Lung (tissue), 12 donors: ENCODE results near the gene RGS10. TPM values are rescaled to one million over a fixed set of nuclear protein-coding genes. Genes with fewer than 3 reads are reported as not detected.

ENCODE experiments used
- ATAC-seq: fragments of 200-7000 bp; cut with Tn5 transposase; one replicate; pipeline ENCODE4 v1.9.1; 2020; ENCODE audit warnings: moderate number of reproducible peaks; ENCODE audit not compliant: insufficient read depth, low FRiP score
- DNase-seq, 3 donors: peaks; one replicate each; pipeline ENCODE4 v3.0.0-alpha.2; 2013 to 2017
- H3K27ac ChIP-seq, 2 donors: one replicate each; pipeline ENCODE4 v1.5.1; 2013; ENCODE audit warnings: mild to moderate bottlenecking in 2 of 2, moderate library complexity in 2 of 2, control low read depth in 1 of 2, inconsistent platforms in 1 of 2, low read depth in 1 of 2, low read length in 1 of 2
- H3K27me3 ChIP-seq, 3 donors: one replicate each; pipeline ENCODE4 v1.5.1; 2013; ENCODE audit warnings: low read length in 2 of 3; ENCODE audit not compliant: control insufficient read depth in 3 of 3, insufficient read depth in 3 of 3
- H3K36me3 ChIP-seq, 4 donors: one replicate each; pipeline ENCODE4 v1.5.1; 2013; ENCODE audit warnings: low read length in 4 of 4, mild to moderate bottlenecking in 1 of 4, moderate library complexity in 1 of 4; ENCODE audit not compliant: control insufficient read depth in 4 of 4, insufficient read depth in 4 of 4
- H3K4me1 ChIP-seq, 5 donors: one replicate each; pipeline ENCODE4 v1.5.1; 2013; ENCODE audit warnings: low read length in 5 of 5, mild to moderate bottlenecking in 2 of 5, moderate library complexity in 1 of 5; ENCODE audit not compliant: control insufficient read depth in 5 of 5, insufficient read depth in 5 of 5
- H3K4me3 ChIP-seq: one replicate; pipeline ENCODE4 v1.5.1; 2013; ENCODE audit warnings: mild to moderate bottlenecking, control low read depth, moderate library complexity
- H3K9ac ChIP-seq, 2 donors: one replicate each; pipeline ENCODE4 v1.5.1; 2013; ENCODE audit warnings: low read length in 2 of 2, control low read depth in 1 of 2; ENCODE audit not compliant: insufficient read depth in 1 of 2
- H3K9me3 ChIP-seq, 4 donors: one replicate each; pipeline ENCODE4 v1.5.1; 2013; ENCODE audit warnings: low read length in 3 of 4, mild to moderate bottlenecking in 1 of 4, moderate library complexity in 1 of 4; ENCODE audit not compliant: control insufficient read depth in 4 of 4, insufficient read depth in 3 of 4
- WGBS, 2 donors: extraction: QIAGEN DNeasy Blood & Tissue Kit; methylation state at CpG; one replicate each; pipeline ENCODE4 v1.1.7; 2013; 5-methylcytosine and 5-hydroxymethylcytosine counted together
- polyA plus RNA-seq, 2 donors: library from polyadenylated mRNA; stranded (reverse); fragments of 200-250 nt; gene quantifications; one replicate each; pipeline ENCODE4 v1.2.1, GENCODE V29; 2013
- total RNA-seq, 2 donors: library from RNA; depleted of rRNA in 1 of 2; stranded (reverse); fragments of >200 nt in 1 of 2; gene quantifications; one replicate each; pipeline ENCODE4 v1.2.1, GENCODE V29; 2014 to 2021
- TF ChIP-seq, protein P1 (sequence below): IDR thresholded peaks from 2 replicates; pipeline ENCODE4 v1.5.1; 2012; ENCODE audit warnings: mild to moderate bottlenecking; ENCODE audit errors: control extremely low read depth, extremely low read depth
- donor health status: control.
- donor health status: control.
- donor health status: Bipolar disorder and iron deficiency.
- donor health status: healthy.
- donor health status: DM: yes; HTN: yes; CAD: no.

The RGS10 gene
- total and polyA plus RNA-seq, 4 donors = 17.0 to 43.4 (median 29.8) TPM

DNA sequence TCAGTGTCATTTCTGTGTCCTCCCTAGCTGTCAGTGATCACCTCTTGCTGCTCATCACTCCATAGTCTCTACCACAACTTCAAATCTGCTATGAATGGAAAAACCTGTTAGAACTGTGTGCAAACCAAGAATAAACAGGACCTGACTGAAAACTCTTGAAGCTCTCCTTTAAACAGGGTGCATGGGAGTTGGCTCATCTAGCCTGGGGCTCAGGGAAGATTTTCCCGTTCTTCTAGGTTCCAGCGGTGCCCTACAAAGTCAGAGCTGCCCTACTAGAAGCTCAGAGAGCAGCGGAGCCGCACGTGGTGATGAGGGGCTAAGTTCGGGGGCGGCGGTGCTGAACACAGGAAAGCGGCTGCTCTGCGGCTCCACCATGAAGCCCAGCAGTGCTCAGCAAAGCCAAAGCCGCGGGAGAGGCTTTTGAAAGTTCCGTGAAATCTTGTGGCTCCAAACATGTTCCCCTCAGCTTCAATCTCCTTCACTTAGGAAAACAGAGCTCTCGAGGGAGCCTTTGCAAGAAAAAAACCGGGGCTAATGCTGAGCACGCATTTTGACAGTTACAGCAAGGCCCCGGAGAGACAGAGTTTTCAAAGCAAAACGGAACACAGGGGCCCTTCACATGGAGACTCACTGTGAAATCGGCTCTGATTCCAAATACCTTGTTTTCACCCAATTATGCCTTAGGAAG, 30.5 kb downstream of the RGS10 start:
- Histone ChIP-seq H3K27ac (no peak overlapping the region), H3K4me3 (no peak overlapping the region), H3K9me3 (peaks cover 0 to 1% (median 0%) of the 10 kb centered on the region in 4 donors), H3K27me3 (no peaks in the 10 kb centered on the region), H3K36me3 (peaks cover 0 to 1% (median 0%) of the 10 kb centered on the region in 4 donors), H3K4me1 (peaks cover 0 to 6% (median 0%) of the 10 kb centered on the region in 5 donors), H3K9ac (no peak overlapping the region)
- 81 to 88% methylated on average over 19 of the region's 19 CpGs for WGBS, 2 donors
- TF ChIP-seq, protein P1, sequence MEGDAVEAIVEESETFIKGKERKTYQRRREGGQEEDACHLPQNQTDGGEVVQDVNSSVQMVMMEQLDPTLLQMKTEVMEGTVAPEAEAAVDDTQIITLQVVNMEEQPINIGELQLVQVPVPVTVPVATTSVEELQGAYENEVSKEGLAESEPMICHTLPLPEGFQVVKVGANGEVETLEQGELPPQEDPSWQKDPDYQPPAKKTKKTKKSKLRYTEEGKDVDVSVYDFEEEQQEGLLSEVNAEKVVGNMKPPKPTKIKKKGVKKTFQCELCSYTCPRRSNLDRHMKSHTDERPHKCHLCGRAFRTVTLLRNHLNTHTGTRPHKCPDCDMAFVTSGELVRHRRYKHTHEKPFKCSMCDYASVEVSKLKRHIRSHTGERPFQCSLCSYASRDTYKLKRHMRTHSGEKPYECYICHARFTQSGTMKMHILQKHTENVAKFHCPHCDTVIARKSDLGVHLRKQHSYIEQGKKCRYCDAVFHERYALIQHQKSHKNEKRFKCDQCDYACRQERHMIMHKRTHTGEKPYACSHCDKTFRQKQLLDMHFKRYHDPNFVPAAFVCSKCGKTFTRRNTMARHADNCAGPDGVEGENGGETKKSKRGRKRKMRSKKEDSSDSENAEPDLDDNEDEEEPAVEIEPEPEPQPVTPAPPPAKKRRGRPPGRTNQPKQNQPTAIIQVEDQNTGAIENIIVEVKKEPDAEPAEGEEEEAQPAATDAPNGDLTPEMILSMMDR = no peak
- DNase-seq = no peak
- no peak for ATAC-seq

DNA sequence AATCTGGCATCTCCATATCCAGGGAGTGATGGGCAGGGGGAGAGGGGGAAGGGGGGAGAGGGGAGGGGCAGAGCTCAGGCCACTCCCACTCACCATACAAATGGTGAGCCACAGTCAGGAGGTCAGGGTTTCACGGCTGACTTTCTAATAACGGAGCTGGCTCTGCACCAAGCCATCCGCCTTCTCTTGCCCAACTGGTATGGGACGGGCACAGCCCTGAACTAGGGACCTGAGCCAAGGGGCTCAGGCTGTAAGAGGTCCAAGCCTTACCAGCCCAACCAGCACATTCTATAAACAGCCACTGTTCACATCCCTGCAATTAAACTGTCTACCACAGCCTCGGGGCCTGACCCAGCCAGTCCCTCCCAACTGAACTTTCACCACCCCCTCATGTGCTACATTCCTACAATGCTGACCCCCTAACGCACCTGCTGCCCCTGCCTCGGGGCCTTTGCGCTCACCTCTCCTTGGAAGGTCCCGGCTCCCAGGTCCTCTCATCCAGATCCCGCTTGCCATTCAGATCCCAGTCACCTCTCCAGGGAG, 32.5 kb downstream of the RGS10 start:
- no peaks in the 10 kb centered on the region for H3K27me3 ChIP-seq
- H3K4me3 ChIP-seq = no peak overlapping the region
- no peak overlapping the region for H3K9ac ChIP-seq
- peaks cover 0 to 1% (median 0%) of the 10 kb centered on the region in 4 donors for H3K36me3 ChIP-seq
- DNase-seq (no peak), ATAC-seq (no peak)
- H3K4me1 ChIP-seq = peaks cover 0 to 9% (median under 1%) of the 10 kb centered on the region in 5 donors
- WGBS, 2 donors = 72 to 74% methylated on average over 10 of the region's 10 CpGs
- TF ChIP-seq, protein P1 = no peak
- no peak overlapping the region for H3K27ac ChIP-seq
- peaks cover 0 to 1% (median 0%) of the 10 kb centered on the region in 4 donors for H3K9me3 ChIP-seq

DNA sequence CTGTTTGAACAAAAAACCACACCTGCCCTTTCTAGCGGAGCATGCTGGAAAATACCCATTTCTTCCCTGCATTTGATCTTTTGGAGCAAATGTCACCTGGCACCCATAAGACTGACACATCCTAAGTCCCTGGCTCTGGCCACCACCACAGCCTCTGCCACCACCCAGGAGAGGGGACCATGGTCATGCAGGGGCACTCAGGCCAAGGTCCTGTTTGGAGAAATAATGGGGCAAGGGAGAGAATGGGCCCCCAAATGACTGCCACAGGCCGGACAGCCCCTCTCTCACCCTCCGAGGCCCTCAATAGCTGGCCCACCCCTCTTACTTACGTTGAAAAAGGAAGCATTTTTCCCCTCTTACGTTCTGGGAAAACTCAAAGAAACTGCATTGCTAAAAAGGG, 35.4 kb downstream of the RGS10 start:
- Histone ChIP-seq H3K27ac (no peak overlapping the region), H3K27me3 (peaks cover 0 to 6% (median 0%) of the 10 kb centered on the region in 3 donors), H3K4me3 (no peak overlapping the region), H3K4me1 (peaks cover 0 to 9% (median 0%) of the 10 kb centered on the region in 5 donors), H3K9me3 (peaks cover 0 to 1% (median 0%) of the 10 kb centered on the region in 4 donors), H3K36me3 (peaks cover 0 to 1% (median 0%) of the 10 kb centered on the region in 4 donors), H3K9ac (no peak overlapping the region)
- ATAC-seq = no peak
- WGBS, 2 donors = 85 to 97% methylated on average over 5 of the region's 5 CpGs
- DNase-seq = no peak
- TF ChIP-seq, protein P1 = no peak
